Hepatocyte (in vitro differentiated cells): ENCODE data around the gene TKT. TPM values are rescaled to one million over a fixed set of nuclear protein-coding genes. Genes with fewer than 3 reads are reported as not detected.

Experiments used
- DNase-seq: peaks from one replicate; pipeline ENCODE4 v3.0.0-alpha.2; 2016; ENCODE audit warnings: low spot score
- H2AFZ ChIP-seq: fragments of 200-600 bp; sonication (generic); 2 replicates; pipeline ENCODE4 v1.6.0; 2016; ENCODE audit warnings: antibody characterized with exemption, mild to moderate bottlenecking
- H3K27ac ChIP-seq: fragments of 200-600 bp; sonication (generic); 2 replicates; pipeline ENCODE4 v1.5.1; 2016; ENCODE audit warnings: mild to moderate bottlenecking
- H3K27me3 ChIP-seq: fragments of 200-600 bp; sonication (generic); 2 replicates; pipeline ENCODE4 v1.6.1; 2016
- H3K36me3 ChIP-seq: fragments of 200-600 bp; sonication (generic); replicated peaks from 2 replicates; pipeline ENCODE4 v1.5.1; 2016; ENCODE audit warnings: low read depth; ENCODE audit not compliant: insufficient read depth
- H3K4me1 ChIP-seq: fragments of 200-600 bp; sonication (generic); 2 replicates; pipeline ENCODE4 v1.5.1; 2016; ENCODE audit warnings: mild to moderate bottlenecking, moderate library complexity; ENCODE audit not compliant: insufficient read depth
- H3K4me2 ChIP-seq: fragments of 200-600 bp; sonication (generic); 2 replicates; pipeline ENCODE4 v1.6.0; 2016
- H3K4me3 ChIP-seq: fragments of 200-600 bp; sonication (generic); 2 replicates; pipeline ENCODE4 v1.5.1; 2016; ENCODE audit warnings: mild to moderate bottlenecking
- H3K79me2 ChIP-seq: fragments of 200-600 bp; sonication (generic); 2 replicates; pipeline ENCODE4 v1.6.0; 2017; ENCODE audit warnings: mild to moderate bottlenecking
- H3K9me2 ChIP-seq: fragments of 200-600 bp; sonication (generic); replicated peaks from 2 replicates; pipeline ENCODE4 v1.6.0; 2017; ENCODE audit warnings: mild to moderate bottlenecking; ENCODE audit not compliant: insufficient read depth
- H3K9me3 ChIP-seq: fragments of 200-600 bp; sonication (generic); 2 replicates; pipeline ENCODE4 v1.5.1; 2016; ENCODE audit warnings: low read depth, mild to moderate bottlenecking
- H4K20me1 ChIP-seq: fragments of 200-600 bp; sonication (generic); 2 replicates; pipeline ENCODE4 v1.6.0; 2016; ENCODE audit warnings: mild to moderate bottlenecking; ENCODE audit not compliant: insufficient read depth, poor library complexity, severe bottlenecking
- EZH2 ChIP-seq: fragments of 200-600 bp; sonication (generic); IDR thresholded peaks from 2 replicates; pipeline ENCODE4 v1.6.1; 2016; ENCODE audit warnings: antibody characterized with exemption, mild to moderate bottlenecking, borderline replicate concordance
- EZH2phosphoT487 ChIP-seq: fragments of 200-600 bp; sonication (generic); IDR thresholded peaks from one replicate; pipeline ENCODE4 v1.6.1; 2018; ENCODE audit warnings: antibody characterized with exemption, mild to moderate bottlenecking, low read depth, moderate library complexity; ENCODE audit not compliant: unreplicated experiment, severe bottlenecking
- WGBS: methylation state at CpG from one replicate; pipeline ENCODE4 v1.1.6; 2016; ENCODE audit warnings: low lambda C conversion rate; ENCODE audit errors: missing lambda C conversion rate; 5-methylcytosine and 5-hydroxymethylcytosine counted together
- polyA plus RNA-seq: library from polyadenylated mRNA; unstranded; fragments of >200 nt; fragmentation: Nextera tagmentation; extraction: Ambion mirVana; gene quantifications from 2 replicates; pipeline ENCODE4 v1.2.1, GENCODE V29; 2016
- total RNA-seq: library from RNA; depleted of rRNA; stranded (reverse); fragments of >200 nt; gene quantifications from 2 replicates; pipeline ENCODE4 v1.2.3, GENCODE V29; 2014
- TF ChIP-seq, protein P1 (sequence below): fragments of 200-600 bp; sonication (generic); IDR thresholded peaks from 2 replicates; pipeline ENCODE4 v1.5.1; 2016; ENCODE audit warnings: antibody characterized with exemption, mild to moderate bottlenecking; ENCODE audit not compliant: poor library complexity

Gene TKT
- total and polyA plus RNA-seq, 2 experiments from 2014 or later = 149 to 265 TPM

DNA sequence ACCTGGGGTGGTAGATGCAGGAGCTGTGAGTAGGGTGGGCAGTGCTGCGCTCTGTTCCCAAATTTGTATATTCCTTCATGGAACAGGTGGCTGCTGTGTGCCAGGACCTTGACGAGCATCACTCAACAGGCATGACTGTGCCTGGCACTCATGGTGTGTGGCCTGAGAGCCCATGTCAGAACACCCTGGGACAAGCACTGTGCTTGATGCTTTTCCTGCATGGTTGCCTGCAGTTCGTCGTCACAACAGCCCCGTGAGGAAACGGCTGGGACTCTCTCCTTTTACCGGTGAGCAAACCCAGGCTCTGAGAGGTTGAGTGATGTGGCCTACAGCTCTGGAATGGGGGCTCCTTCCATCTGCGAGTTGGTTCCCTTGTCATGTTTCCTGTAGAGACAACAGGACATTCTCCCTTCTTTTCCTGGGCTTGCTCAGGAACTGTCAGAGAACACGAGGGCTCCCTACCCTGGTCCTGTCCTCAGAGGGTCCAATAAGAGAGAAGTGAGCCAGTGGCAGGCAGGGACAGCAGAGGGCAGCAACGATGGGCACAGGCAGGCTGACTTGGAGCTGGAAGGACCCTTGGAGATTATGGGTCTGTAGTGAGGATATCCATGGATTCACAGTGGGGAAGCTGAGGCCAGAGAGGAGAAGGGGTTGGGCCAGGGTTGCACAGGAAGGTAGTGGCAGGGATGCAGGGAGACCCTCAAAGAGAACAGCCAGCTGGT is 57.4 kb downstream of the TKT start:
- DNase-seq = no peak
- Histone ChIP-seq H3K9me3 (no peaks in the 10 kb centered on the region), H3K27ac (no peak overlapping the region), H3K36me3 (no peaks in the 10 kb centered on the region), H3K79me2 (no peaks in the 10 kb centered on the region), H3K4me1 (no peaks in the 10 kb centered on the region), H2AFZ (no peak overlapping the region), H3K27me3 (no peaks in the 10 kb centered on the region), H4K20me1 (no peaks in the 10 kb centered on the region), H3K4me2 (no peak overlapping the region), H3K4me3 (no peak overlapping the region), H3K9me2 (no peaks in the 10 kb centered on the region)
- TF ChIP-seq EZH2 = no peak
- TF ChIP-seq EZH2phosphoT487 = no peak
- TF ChIP-seq, protein P1, sequence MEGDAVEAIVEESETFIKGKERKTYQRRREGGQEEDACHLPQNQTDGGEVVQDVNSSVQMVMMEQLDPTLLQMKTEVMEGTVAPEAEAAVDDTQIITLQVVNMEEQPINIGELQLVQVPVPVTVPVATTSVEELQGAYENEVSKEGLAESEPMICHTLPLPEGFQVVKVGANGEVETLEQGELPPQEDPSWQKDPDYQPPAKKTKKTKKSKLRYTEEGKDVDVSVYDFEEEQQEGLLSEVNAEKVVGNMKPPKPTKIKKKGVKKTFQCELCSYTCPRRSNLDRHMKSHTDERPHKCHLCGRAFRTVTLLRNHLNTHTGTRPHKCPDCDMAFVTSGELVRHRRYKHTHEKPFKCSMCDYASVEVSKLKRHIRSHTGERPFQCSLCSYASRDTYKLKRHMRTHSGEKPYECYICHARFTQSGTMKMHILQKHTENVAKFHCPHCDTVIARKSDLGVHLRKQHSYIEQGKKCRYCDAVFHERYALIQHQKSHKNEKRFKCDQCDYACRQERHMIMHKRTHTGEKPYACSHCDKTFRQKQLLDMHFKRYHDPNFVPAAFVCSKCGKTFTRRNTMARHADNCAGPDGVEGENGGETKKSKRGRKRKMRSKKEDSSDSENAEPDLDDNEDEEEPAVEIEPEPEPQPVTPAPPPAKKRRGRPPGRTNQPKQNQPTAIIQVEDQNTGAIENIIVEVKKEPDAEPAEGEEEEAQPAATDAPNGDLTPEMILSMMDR = no peak
- 54% methylated on average over 10 of the region's 10 CpGs for WGBS

DNA sequence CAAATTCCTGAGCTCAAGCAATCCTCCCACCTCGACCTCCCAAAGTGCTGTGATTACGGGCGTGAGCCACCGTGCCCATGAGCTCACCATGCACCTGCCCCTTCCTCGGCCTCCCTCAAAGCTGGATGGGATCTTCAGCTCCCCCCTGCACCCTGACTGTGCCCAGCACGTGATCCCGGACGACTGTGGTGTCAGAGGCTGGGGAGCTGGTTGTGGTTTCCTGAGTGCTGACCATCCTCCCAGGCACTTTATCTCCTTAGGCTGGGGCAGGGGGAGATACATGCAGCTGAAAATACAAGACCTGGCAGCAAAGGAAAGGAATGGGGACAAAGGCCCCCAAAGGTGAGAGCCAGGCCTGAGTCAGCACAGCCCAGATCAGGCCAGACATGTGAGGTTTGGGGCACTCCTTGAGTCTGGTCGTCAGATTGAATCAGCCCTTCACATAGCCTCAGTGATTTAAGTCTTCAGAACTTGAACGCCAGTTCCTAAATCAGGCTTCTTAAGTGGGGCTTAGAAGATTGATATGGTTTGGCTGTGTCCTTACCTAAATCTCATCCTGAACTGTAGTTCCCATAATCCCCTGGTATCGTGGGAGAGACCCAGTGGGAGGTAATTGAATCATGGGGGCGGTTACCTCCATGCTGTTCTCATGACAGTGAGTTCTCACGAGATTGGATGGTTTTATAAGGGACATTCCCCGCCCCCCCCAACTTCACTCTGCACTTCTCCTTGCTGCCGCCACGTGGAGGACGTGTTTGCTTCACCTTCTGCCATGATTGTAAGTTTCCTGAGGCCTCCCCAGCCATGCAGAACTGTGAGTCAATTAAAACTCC is 59.0 kb downstream of the TKT start:
- TF ChIP-seq, protein P1 = no peak
- TF ChIP-seq EZH2phosphoT487 (no peak), EZH2 (no peak)
- DNase-seq = peak; percentile 47
- no peak overlapping the region for H3K27ac ChIP-seq
- no peak overlapping the region for H3K4me2 ChIP-seq
- no peaks in the 10 kb centered on the region for H3K9me2 ChIP-seq
- WGBS = 63% methylated on average over 17 of the region's 17 CpGs
- H3K4me1 ChIP-seq = no peaks in the 10 kb centered on the region
- H3K79me2 ChIP-seq = no peaks in the 10 kb centered on the region
- no peaks in the 10 kb centered on the region for H3K27me3 ChIP-seq
- H2AFZ ChIP-seq = no peak overlapping the region
- no peaks in the 10 kb centered on the region for H3K9me3 ChIP-seq
- no peaks in the 10 kb centered on the region for H4K20me1 ChIP-seq
- H3K36me3 ChIP-seq = no peaks in the 10 kb centered on the region
- H3K4me3 ChIP-seq = no peak overlapping the region

DNA sequence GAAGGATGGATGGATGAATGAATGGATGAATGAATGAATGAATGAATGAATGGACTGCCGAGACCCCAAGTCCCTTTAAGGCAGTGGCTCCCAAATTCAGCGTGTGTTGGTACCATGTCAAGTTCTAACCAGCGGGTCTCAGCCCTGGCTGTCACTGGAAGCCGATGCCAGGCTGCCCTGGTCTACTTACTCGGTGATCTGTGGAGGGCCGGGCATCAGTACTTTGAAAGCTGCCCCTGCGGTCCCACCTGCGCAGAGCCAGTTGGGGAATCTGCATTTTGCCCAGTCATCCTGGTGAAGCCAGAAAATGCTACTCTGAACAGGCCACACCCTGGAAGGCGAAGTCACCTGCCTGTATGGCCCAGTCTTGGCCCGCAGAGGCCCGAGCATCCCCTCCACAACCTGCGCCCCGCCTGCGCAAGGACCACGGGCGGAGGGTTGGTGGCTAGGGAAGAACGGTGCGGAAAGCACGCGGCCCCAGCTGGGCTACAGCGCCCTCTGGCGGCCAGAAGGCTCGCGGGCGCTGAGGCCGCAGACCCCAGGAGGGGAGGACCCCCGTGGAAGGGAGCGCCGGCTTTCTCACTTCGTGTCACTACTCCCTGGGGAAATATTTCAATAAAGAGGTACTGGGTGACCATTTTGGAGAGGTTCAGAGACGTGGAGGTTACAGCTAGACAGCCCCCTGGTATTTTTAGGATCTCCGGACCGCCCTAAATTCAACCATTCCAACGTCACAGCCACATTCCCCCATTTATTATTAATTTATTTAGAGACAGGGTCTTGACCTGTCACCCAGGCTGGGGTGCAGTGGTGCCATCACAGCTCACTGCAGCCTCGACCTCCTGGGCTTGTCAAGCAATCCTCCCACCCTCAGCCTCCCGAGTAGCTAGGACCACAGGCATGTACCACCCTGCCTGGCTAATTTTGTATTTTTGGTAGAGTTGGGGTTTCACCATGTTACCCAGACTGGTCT is 59.9 kb downstream of the TKT start:
- H4K20me1 ChIP-seq = no peaks in the 10 kb centered on the region
- WGBS = 32% methylated on average over 36 of the region's 36 CpGs
- DNase-seq = peak; percentile 77
- no peak overlapping the region for H2AFZ ChIP-seq
- no peaks in the 10 kb centered on the region for H3K27me3 ChIP-seq
- no peaks in the 10 kb centered on the region for H3K4me1 ChIP-seq
- H3K79me2 ChIP-seq = no peaks in the 10 kb centered on the region
- H3K9me2 ChIP-seq = no peaks in the 10 kb centered on the region
- TF ChIP-seq, protein P1 = peak; percentile 98
- no peak for TF ChIP-seq EZH2
- no peak overlapping the region for H3K27ac ChIP-seq
- no peaks in the 10 kb centered on the region for H3K9me3 ChIP-seq
- H3K4me3 ChIP-seq = no peak overlapping the region
- peak overlapping the region; percentile 53 for H3K4me2 ChIP-seq
- H3K36me3 ChIP-seq = no peaks in the 10 kb centered on the region
